H9 (cell line): ENCODE results near the gene PARK7. TPM values are rescaled to one million over a fixed set of nuclear protein-coding genes. Genes with fewer than 3 reads are reported as not detected.

ENCODE experiments used
- DNase-seq: peaks from one replicate; pipeline ENCODE4 v3.0.0-alpha.2; 2017
- H2AFZ ChIP-seq: one replicate; pipeline ENCODE4 v1.6.1; 2013; ENCODE audit warnings: mild to moderate bottlenecking, low read length, control low read depth, moderate library complexity
- H2AK5ac ChIP-seq: 2 replicates; pipeline ENCODE4 v1.6.1; 2013; ENCODE audit warnings: low read length, control low read depth, mixed read lengths; ENCODE audit not compliant: insufficient read length
- H2BK120ac ChIP-seq: one replicate; pipeline ENCODE4 v1.6.1; 2013; ENCODE audit warnings: low read depth, mild to moderate bottlenecking, low read length, control low read depth, inconsistent platforms; ENCODE audit not compliant: poor library complexity, severe bottlenecking
- H2BK12ac ChIP-seq: 2 replicates; pipeline ENCODE4 v1.6.1; 2013; ENCODE audit warnings: low read length, control low read depth, mixed read lengths, low read depth; ENCODE audit not compliant: insufficient read length
- H2BK15ac ChIP-seq: 2 replicates; pipeline ENCODE4 v1.6.1; 2013; ENCODE audit warnings: low read depth, low read length, control low read depth
- H2BK20ac ChIP-seq: one replicate; pipeline ENCODE4 v1.6.1; 2013; ENCODE audit warnings: low read depth, mild to moderate bottlenecking, low read length, control low read depth, inconsistent platforms; ENCODE audit not compliant: poor library complexity, severe bottlenecking
- H2BK5ac ChIP-seq: 2 replicates; pipeline ENCODE4 v1.6.1; 2013; ENCODE audit warnings: low read length, control low read depth, mixed read lengths; ENCODE audit not compliant: insufficient read length
- H3K14ac ChIP-seq: 2 replicates; pipeline ENCODE4 v1.6.1; 2013; ENCODE audit warnings: low read length, control low read depth; ENCODE audit not compliant: insufficient read depth
- H3K18ac ChIP-seq: 2 replicates; pipeline ENCODE4 v1.6.1; 2013; ENCODE audit warnings: low read depth, mild to moderate bottlenecking, mixed read lengths, low read length, control low read depth; ENCODE audit not compliant: insufficient read length
- H3K23ac ChIP-seq: 2 replicates; pipeline ENCODE4 v1.6.1; 2013; ENCODE audit warnings: low read length, control low read depth, mixed read lengths, low read depth; ENCODE audit not compliant: insufficient read length
- H3K23me2 ChIP-seq: 2 replicates; pipeline ENCODE4 v1.6.1; 2013; ENCODE audit warnings: low read depth, mild to moderate bottlenecking, mixed read lengths, low read length, control low read depth; ENCODE audit not compliant: insufficient read length, poor library complexity, severe bottlenecking
- H3K27ac ChIP-seq: 2 replicates; pipeline ENCODE4 v1.5.1; 2013; ENCODE audit warnings: low read length, control low read depth, mixed read lengths, low read depth; ENCODE audit not compliant: insufficient read length
- H3K27me3 ChIP-seq: 2 replicates; pipeline ENCODE4 v1.6.1; 2013; ENCODE audit warnings: low read length, control low read depth, inconsistent platforms; ENCODE audit not compliant: insufficient read depth
- H3K4ac ChIP-seq: 2 replicates; pipeline ENCODE4 v1.6.1; 2013; ENCODE audit warnings: low read depth, mild to moderate bottlenecking, control low read depth, inconsistent platforms, low read length, moderate library complexity
- H3K4me1 ChIP-seq: 2 replicates; pipeline ENCODE4 v1.6.1; 2013; ENCODE audit warnings: low read length, control low read depth, inconsistent platforms; ENCODE audit not compliant: insufficient read depth
- H3K4me2 ChIP-seq: 2 replicates; pipeline ENCODE4 v1.6.1; 2013; ENCODE audit warnings: low read length, control low read depth, mixed read lengths; ENCODE audit not compliant: insufficient read length, insufficient read depth
- H3K56ac ChIP-seq: 2 replicates; pipeline ENCODE4 v1.6.1; 2013; ENCODE audit warnings: low read depth, mild to moderate bottlenecking, mixed read lengths, low read length, control low read depth; ENCODE audit not compliant: insufficient read length
- H3K79me1 ChIP-seq: 2 replicates; pipeline ENCODE4 v1.6.1; 2013; ENCODE audit warnings: low read depth, mild to moderate bottlenecking, moderate library complexity, low read length, control low read depth, inconsistent platforms; ENCODE audit not compliant: insufficient read depth, poor library complexity, severe bottlenecking
- H3K79me2 ChIP-seq: 2 replicates; pipeline ENCODE4 v1.6.1; 2013; ENCODE audit warnings: low read length, control low read depth, inconsistent platforms; ENCODE audit not compliant: insufficient read depth
- H3K9ac ChIP-seq: 2 replicates; pipeline ENCODE4 v1.6.1; 2013; ENCODE audit warnings: low read length, control low read depth, mixed read lengths; ENCODE audit not compliant: insufficient read length; ENCODE audit errors: extremely low read depth
- H3K9me3 ChIP-seq: one replicate; pipeline ENCODE4 v1.6.1; 2013; ENCODE audit warnings: low read depth, low read length, inconsistent platforms; ENCODE audit not compliant: control insufficient read depth
- H3T11ph ChIP-seq: one replicate; pipeline ENCODE4 v1.6.1; 2013; ENCODE audit warnings: mild to moderate bottlenecking, low read length, control low read depth, inconsistent platforms
- H4K20me1 ChIP-seq: one replicate; pipeline ENCODE4 v1.6.1; 2013; ENCODE audit not compliant: control insufficient read depth, insufficient read length, insufficient read depth
- H4K5ac ChIP-seq: 2 replicates; pipeline ENCODE4 v1.6.1; 2013; ENCODE audit warnings: low read depth, mild to moderate bottlenecking, mixed read lengths, low read length, control low read depth; ENCODE audit not compliant: insufficient read length
- H4K8ac ChIP-seq: replicated peaks from 2 replicates; pipeline ENCODE4 v1.6.1; 2013; ENCODE audit warnings: low read length, control low read depth, mixed read lengths, low read depth; ENCODE audit not compliant: insufficient read length
- H4K91ac ChIP-seq: 2 replicates; pipeline ENCODE4 v1.6.1; 2013; ENCODE audit warnings: low read depth, mild to moderate bottlenecking, moderate library complexity, mixed read lengths, low read length, control low read depth; ENCODE audit not compliant: insufficient read length
- H3K27ac Mint-ChIP-seq, 3 experiments: 2 replicates in 2 of 3; 3 replicates in 1 of 3; pipeline ENCODE4 v1.8.0; 2020 to 2021; ENCODE audit warnings: mixed read lengths in 3 of 3, mild to moderate bottlenecking in 1 of 3, moderate library complexity in 1 of 3
- H3K27me3 Mint-ChIP-seq: 2 replicates; pipeline ENCODE4 v1.8.0; 2021; ENCODE audit warnings: low read depth, mild to moderate bottlenecking, moderate library complexity, mixed read lengths
- H3K36me3 Mint-ChIP-seq, 3 experiments: 2 replicates in 2 of 3; 3 replicates in 1 of 3; pipeline ENCODE4 v1.8.0; 2020 to 2021; ENCODE audit warnings: low read depth in 3 of 3, mixed read lengths in 3 of 3; ENCODE audit not compliant: insufficient read depth in 1 of 3
- H3K4me1 Mint-ChIP-seq, 2 experiments: 2 replicates each; pipeline ENCODE4 v1.8.0; 2020; ENCODE audit warnings: mixed read lengths in 2 of 2
- H3K4me3 Mint-ChIP-seq, 2 experiments: 2 replicates in 1 of 2; 3 replicates in 1 of 2; pipeline ENCODE4 v1.8.0; 2020 to 2021; ENCODE audit warnings: mild to moderate bottlenecking in 2 of 2, mixed read lengths in 2 of 2, moderate library complexity in 1 of 2
- H3K9me3 Mint-ChIP-seq, 2 experiments: 2 replicates in 1 of 2; 3 replicates in 1 of 2; pipeline ENCODE4 v1.8.0; 2020; ENCODE audit warnings: mild to moderate bottlenecking in 2 of 2, mixed read lengths in 2 of 2, moderate library complexity in 1 of 2
- WGBS: extraction: QIAGEN DNeasy Blood & Tissue Kit; methylation state at CpG from one replicate; pipeline ENCODE4 v1.1.7; 2013; ENCODE audit warnings: missing lambda C conversion rate, low lambda C conversion rate, mixed read lengths; ENCODE audit not compliant: insufficient read length; ENCODE audit errors: extremely low coverage; 5-methylcytosine and 5-hydroxymethylcytosine counted together
- total RNA-seq: library from RNA; stranded (reverse); gene quantifications from 2 replicates; pipeline ENCODE4 v1.2.1, GENCODE V29; 2021
- TF ChIP-seq, protein P1 (sequence below): fragments of 200-600 bp; sonication (generic); conservative IDR thresholded peaks from 3 replicates; pipeline ENCODE4 v1.8.0; 2021; ENCODE audit warnings: antibody characterized with exemption, mild to moderate bottlenecking

PARK7 gene
- total RNA-seq, 1 experiment from 2014 or later: 370 TPM

GRCh38 chr1:8015036-8015808, 53.7 kb downstream of the PARK7 start:
- Histone ChIP-seq H4K5ac (no peak overlapping the region), H3K79me1 (peaks cover 10% of the 10 kb centered on the region), H3K4ac (no peak overlapping the region), H3K9me3 (no peaks in the 10 kb centered on the region), H3K23me2 (no peaks in the 10 kb centered on the region), H3T11ph (no peak overlapping the region), H2AFZ (no peak overlapping the region), H2BK12ac (no peak overlapping the region), H3K56ac (no peak overlapping the region), H3K14ac (no peak overlapping the region), H4K8ac (no peak overlapping the region), H3K27me3 (no peaks in the 10 kb centered on the region), H4K91ac (no peak overlapping the region), H3K18ac (no peak overlapping the region), H3K9ac (peak overlapping the region; percentile 17), H2BK120ac (no peak overlapping the region), H3K4me1 (peaks cover 7% of the 10 kb centered on the region; the same call in 1 of the 2 replicates), H3K23ac (no peak overlapping the region), H2AK5ac (no peak overlapping the region), H3K27ac (no peak overlapping the region), H2BK15ac (no peak overlapping the region), H2BK5ac (no peak overlapping the region), H2BK20ac (no peak overlapping the region), H4K20me1 (no peaks in the 10 kb centered on the region), H3K4me2 (no peak overlapping the region), H3K79me2 (peaks cover 31% of the 10 kb centered on the region; the same call in 1 of the 2 replicates)
- Mint-ChIP-seq H3K27me3 (no peaks in the 10 kb centered on the region), H3K27ac (peak overlapping the region in 1 of 3 experiments; percentile 59; a peak in 4 of 7 replicates), H3K36me3 (peaks cover 27 to 42% (median 29%) of the 10 kb centered on the region in 3 experiments), H3K4me3 (no peak overlapping the region; a peak in 1 of 5 replicates), H3K4me1 (peaks cover 48 to 54% of the 10 kb centered on the region in 2 experiments), H3K9me3 (no peaks in the 10 kb centered on the region)
- TF ChIP-seq, protein P1, sequence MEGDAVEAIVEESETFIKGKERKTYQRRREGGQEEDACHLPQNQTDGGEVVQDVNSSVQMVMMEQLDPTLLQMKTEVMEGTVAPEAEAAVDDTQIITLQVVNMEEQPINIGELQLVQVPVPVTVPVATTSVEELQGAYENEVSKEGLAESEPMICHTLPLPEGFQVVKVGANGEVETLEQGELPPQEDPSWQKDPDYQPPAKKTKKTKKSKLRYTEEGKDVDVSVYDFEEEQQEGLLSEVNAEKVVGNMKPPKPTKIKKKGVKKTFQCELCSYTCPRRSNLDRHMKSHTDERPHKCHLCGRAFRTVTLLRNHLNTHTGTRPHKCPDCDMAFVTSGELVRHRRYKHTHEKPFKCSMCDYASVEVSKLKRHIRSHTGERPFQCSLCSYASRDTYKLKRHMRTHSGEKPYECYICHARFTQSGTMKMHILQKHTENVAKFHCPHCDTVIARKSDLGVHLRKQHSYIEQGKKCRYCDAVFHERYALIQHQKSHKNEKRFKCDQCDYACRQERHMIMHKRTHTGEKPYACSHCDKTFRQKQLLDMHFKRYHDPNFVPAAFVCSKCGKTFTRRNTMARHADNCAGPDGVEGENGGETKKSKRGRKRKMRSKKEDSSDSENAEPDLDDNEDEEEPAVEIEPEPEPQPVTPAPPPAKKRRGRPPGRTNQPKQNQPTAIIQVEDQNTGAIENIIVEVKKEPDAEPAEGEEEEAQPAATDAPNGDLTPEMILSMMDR: peak; percentile 80
- no CpG with 5 or more reads among the region's 8 CpGs for WGBS
- DNase-seq: no peak
